ENCODE results near the gene GAL3ST2. TPM values are rescaled to one million over a fixed set of nuclear protein-coding genes. Genes with fewer than 3 reads are reported as not detected.
"Not testable (repeated sequence)": the region's sequence is repeated elsewhere in the genome, so short reads cannot be mapped to it uniquely, and the experiment has no call there.

The GAL3ST2 gene
- 0.52 and 1.2 TPM in 2 replicates for total RNA-seq

DNA sequence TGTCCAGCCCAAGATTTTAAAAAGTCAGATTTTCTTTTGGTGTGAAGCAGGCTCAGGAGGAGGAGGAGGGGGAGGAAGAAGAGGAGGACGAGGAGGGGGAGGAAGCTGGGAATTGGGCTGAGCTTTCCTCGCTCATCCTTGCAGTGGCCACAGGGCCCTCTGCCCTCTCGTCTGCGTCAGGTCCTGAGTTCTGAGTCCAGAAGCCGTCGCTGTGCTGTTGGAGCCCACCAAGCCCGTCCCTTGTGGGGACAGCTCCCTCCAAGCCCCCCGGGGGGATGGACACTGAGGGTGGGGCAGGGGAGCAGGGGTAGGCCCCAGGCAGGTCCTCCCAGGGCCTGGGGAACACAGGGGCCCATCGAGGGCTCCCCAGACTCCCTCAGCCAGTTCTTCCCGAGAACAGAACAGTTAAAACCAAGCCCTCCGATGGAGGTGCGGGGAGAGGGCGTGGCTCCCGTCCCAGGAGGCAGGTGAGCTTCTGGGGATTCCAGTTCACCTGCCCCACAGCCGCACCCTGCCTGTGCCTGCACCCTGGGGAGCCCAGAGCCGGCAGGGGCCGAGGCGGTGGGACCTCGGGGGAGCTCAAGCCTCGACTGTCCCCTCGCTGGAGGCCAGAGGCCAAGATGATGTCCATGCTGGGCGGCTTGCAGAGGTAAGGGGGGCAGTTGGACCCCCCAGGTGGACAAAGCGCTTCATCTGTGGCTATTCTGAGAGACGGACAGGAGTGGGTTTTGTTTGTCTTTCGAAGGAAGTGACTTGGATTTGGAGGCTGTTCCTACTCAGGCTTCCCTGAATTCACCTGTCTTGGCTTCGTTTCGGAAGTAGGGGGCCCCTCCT, at the start of gene GAL3ST2:
Gene GAL3ST2, plus strand, starts transcription at position 487 of the 834 bp plus-strand sequence. Its CDS starts 134 bp downstream, at position 621.
- Mint-ChIP-seq H3K9me3 (no peaks in the 10 kb centered on the region), H3K36me3 (ENCODE audit: low read depth) (no peaks in the 10 kb centered on the region)
- no peak for DNase-seq

DNA sequence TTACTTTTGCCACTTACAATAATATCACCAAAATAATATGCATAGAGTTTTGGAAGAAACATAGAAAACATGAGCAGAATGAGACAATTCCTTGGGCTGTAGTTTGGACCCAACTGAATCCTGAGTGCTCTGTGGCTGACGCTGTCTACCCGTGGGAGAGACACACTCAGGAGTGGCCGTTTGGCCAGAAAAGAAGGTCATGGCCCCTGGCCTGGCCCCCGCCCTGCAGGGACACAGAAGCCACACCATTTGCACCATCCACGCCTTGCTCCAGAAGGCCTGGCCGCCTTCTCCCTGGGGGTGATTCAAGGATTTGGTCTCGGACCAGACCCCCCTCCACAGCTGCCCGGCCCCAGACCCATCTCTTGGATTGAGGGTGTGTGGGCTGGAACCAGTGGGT, 48.6 kb upstream of the GAL3ST2 start:
- Mint-ChIP-seq H3K4me1 (peaks cover 26% of the 10 kb centered on the region), H3K36me3 (ENCODE audit: low read depth) (peaks cover 18% of the 10 kb centered on the region), H3K4me3 (no peak overlapping the region), H3K27ac (no peak overlapping the region), H3K9me3 (no peaks in the 10 kb centered on the region), H3K27me3 (no peaks in the 10 kb centered on the region)
- no peak for DNase-seq
- intact Hi-C loops (cut with micrococcal nuclease) = no loop called here

More for the DNA sequence above, at the start of gene GAL3ST2:
- Mint-ChIP-seq H3K27me3 (no peaks in the 10 kb centered on the region), H3K27ac (no peak within 1 kb of the TSS), H3K4me3 (no peak within 1 kb of the TSS), H3K4me1 (peaks cover 10% of the 10 kb centered on the region)
- intact Hi-C loops (cut with micrococcal nuclease) = no loop called here

- H3K27me3 Mint-ChIP-seq = no peaks in the 10 kb centered on the region
- no peak overlapping the region for H3K4me3 Mint-ChIP-seq
- intact Hi-C loops (cut with micrococcal nuclease) = no loop called here
- peaks cover 12% of the 10 kb centered on the region for H3K36me3 Mint-ChIP-seq (ENCODE audit: low read depth)
- H3K27ac Mint-ChIP-seq = no peak overlapping the region
- no peak for DNase-seq
- H3K4me1 Mint-ChIP-seq = peaks cover 28% of the 10 kb centered on the region
- no peaks in the 10 kb centered on the region for H3K9me3 Mint-ChIP-seq
Measured at GRCh38 chr2:241728627-241729026, 48.0 kb upstream of the GAL3ST2 start.

- no peak overlapping the region for H3K4me3 Mint-ChIP-seq
- no peak overlapping the region for H3K27ac Mint-ChIP-seq
- intact Hi-C loops (cut with micrococcal nuclease) = loop anchor here (5.0 kb wide), 1 partner anchor 132 kb away; no protein-coding TSS in a partner anchor
- peaks cover 5% of the 10 kb centered on the region for H3K36me3 Mint-ChIP-seq (ENCODE audit: low read depth)
- H3K4me1 Mint-ChIP-seq = peaks cover 30% of the 10 kb centered on the region
- no peak for DNase-seq
- H3K9me3 Mint-ChIP-seq = no peaks in the 10 kb centered on the region
- no peaks in the 10 kb centered on the region for H3K27me3 Mint-ChIP-seq
Measured at GRCh38 chr2:241729868-241730267, 46.8 kb upstream of the GAL3ST2 start.

- Mint-ChIP-seq H3K27ac (peak overlapping the region; percentile 69), H3K4me1 (peaks cover 30% of the 10 kb centered on the region), H3K27me3 (no peaks in the 10 kb centered on the region), H3K9me3 (no peaks in the 10 kb centered on the region), H3K4me3 (peak overlapping the region; percentile 1), H3K36me3 (ENCODE audit: low read depth) (peaks cover 4% of the 10 kb centered on the region)
- intact Hi-C loops (cut with micrococcal nuclease) = loop anchor here (5.0 kb wide), 1 partner anchor 132 kb away; no protein-coding TSS in a partner anchor
- DNase-seq = no peak
Measured at GRCh38 chr2:241730671-241731293, 45.8 kb upstream of the GAL3ST2 start.

DNA sequence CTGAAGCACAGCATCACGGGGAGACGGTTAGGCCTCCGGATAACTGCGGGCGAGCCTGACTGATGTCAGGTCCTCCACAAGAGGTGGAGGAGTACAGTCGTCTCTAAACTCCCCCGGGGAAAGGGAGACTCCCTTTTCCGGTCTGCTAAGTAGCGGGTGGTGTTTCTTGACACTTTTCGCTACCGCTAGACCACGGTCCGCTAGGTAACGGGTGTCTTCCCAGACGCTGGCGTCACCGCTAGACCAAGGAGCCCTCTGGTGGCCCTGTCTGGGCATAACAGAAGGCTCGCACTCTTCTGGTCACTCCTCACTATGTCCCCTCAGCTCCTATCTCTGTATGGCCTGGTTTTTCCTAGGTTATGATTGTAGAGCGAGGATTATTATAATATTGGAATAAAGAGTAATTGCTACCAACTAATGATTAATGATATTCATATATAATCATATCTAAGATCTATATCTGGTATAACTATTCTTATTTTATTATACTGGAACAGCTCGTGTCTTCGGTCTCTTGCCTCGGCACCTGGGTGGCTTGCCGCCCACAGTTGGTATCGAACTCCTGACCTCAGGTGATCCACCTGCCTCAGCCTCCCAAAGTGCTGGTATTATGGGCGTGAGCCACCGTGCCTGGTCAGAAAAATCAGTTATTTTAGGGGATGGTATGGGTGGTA, 44.0 kb upstream of the GAL3ST2 start:
- DNase-seq = peak; percentile 91
- intact Hi-C loops (cut with micrococcal nuclease) = loop anchor here (1.0 to 5.0 kb wide), 2 partner anchors 130 to 146 kb away; no protein-coding TSS in a partner anchor
- peak overlapping the region; percentile 26 for H3K4me3 Mint-ChIP-seq
- H3K27me3 Mint-ChIP-seq; H3K9me3 Mint-ChIP-seq; H3K36me3 Mint-ChIP-seq (ENCODE audit: low read depth): not testable (repeated sequence)
- H3K4me1 Mint-ChIP-seq = peaks cover 34% of the 10 kb centered on the region
- peak overlapping the region; percentile 59 for H3K27ac Mint-ChIP-seq

GRCh38 chr2:241733391-241734207, 43.0 kb upstream of the GAL3ST2 start:
- H3K27me3 Mint-ChIP-seq = no peaks in the 10 kb centered on the region
- no peak for DNase-seq
- peak overlapping the region; percentile 56 for H3K27ac Mint-ChIP-seq

DNA sequence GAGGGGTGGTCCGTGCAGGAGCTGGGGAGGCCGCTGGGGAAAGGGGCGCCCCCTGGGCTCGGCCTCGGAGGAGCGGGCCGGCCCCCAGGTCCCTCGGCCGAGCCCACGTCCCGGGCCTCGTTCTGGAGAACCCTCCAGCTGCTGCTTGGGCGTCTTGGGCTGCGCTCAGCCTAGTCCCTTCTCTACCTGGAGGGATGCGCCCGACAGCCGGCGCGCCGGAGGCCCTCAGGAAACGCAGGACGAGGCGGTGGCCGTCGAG, 42.5 kb upstream of the GAL3ST2 start:
- Mint-ChIP-seq H3K36me3 (ENCODE audit: low read depth) (peaks cover 11% of the 10 kb centered on the region), H3K4me1 (peaks cover 38% of the 10 kb centered on the region), H3K9me3 (no peaks in the 10 kb centered on the region), H3K4me3 (peak overlapping the region; percentile 49), H3K27ac (no peak overlapping the region), H3K27me3 (no peaks in the 10 kb centered on the region)
- DNase-seq = no peak
- intact Hi-C loops (cut with micrococcal nuclease) = loop anchor here (1.0 to 5.0 kb wide), 4 partner anchors 32 to 147 kb away; partner anchors contain the start of genes ATG4B, ING5 and THAP4

More at GRCh38 chr2:241733391-241734207, 43.0 kb upstream of the GAL3ST2 start:
- Mint-ChIP-seq H3K4me3 (peak overlapping the region; percentile 55), H3K9me3 (no peaks in the 10 kb centered on the region), H3K36me3 (ENCODE audit: low read depth) (peaks cover 8% of the 10 kb centered on the region), H3K4me1 (peaks cover 36% of the 10 kb centered on the region)
- intact Hi-C loops (cut with micrococcal nuclease) = loop anchor here (1.0 to 5.0 kb wide), 4 partner anchors 31 to 148 kb away; partner anchors contain the start of genes ATG4B, ING5 and THAP4

GRCh38 chr2:241734467-241735208, 42.0 kb upstream of the GAL3ST2 start, which contains the start of gene D2HGDH:
Gene D2HGDH, plus strand, starts transcription at chr2:241734630. Its CDS starts 595 bp downstream, at chr2:241735225.
- peaks cover 42% of the 10 kb centered on the region for H3K4me1 Mint-ChIP-seq
- no peaks in the 10 kb centered on the region for H3K27me3 Mint-ChIP-seq
- H3K27ac Mint-ChIP-seq = peak within 1 kb of the TSS; percentile 65
- peaks cover 11% of the 10 kb centered on the region for H3K36me3 Mint-ChIP-seq (ENCODE audit: low read depth)
- H3K9me3 Mint-ChIP-seq = no peaks in the 10 kb centered on the region
- H3K4me3 Mint-ChIP-seq = peak within 1 kb of the TSS; percentile 83
- intact Hi-C loops (cut with micrococcal nuclease) = loop anchor here (1.0 to 5.0 kb wide), 6 partner anchors 32 to 147 kb away; partner anchors contain the start of genes ATG4B, DTYMK, ING5 and THAP4
- DNase-seq = peak; percentile 98

GRCh38 chr2:241736111-241736510, 40.5 kb upstream of the GAL3ST2 start:
- Mint-ChIP-seq H3K27ac (peak overlapping the region; percentile 73), H3K27me3 (no peaks in the 10 kb centered on the region), H3K4me1 (peaks cover 36% of the 10 kb centered on the region), H3K9me3 (no peaks in the 10 kb centered on the region), H3K36me3 (ENCODE audit: low read depth) (peaks cover 13% of the 10 kb centered on the region), H3K4me3 (peak overlapping the region; percentile 83)
- intact Hi-C loops (cut with micrococcal nuclease) = no loop called here
- DNase-seq = no peak

DNA sequence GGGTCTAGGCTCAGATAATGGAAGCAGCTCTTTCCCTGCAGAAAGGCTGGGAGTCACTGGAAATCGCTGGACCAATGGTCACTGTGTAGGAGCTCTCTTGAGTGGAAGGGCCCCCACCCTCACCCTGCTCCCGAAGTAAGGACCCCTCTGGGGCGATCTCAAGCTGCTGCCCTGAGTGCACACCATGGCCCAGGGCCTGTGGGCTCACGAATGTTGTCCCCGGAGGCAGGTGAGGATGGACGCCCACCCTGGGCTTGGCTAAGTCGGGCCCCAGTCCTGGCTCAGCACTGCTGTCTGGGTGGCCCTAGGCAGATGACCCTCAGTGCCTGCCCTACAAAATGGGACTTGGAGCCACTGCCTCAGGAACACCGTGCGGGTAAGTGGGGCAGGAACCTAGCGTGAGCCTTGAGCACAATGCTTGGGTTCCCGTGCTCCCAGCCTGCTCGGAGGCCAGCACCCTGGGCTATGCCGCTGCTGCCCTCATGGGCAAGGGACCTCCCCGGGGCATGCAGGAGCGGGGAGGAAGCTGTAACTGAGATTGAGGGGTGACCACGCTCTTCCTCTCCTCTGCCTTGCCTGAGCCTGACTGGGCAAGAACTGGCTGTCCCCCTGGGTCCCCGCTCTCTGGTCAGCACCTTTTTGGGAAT, 38.5 kb upstream of the GAL3ST2 start:
- H3K27me3 Mint-ChIP-seq = no peaks in the 10 kb centered on the region
- no peak overlapping the region for H3K4me3 Mint-ChIP-seq

DNA sequence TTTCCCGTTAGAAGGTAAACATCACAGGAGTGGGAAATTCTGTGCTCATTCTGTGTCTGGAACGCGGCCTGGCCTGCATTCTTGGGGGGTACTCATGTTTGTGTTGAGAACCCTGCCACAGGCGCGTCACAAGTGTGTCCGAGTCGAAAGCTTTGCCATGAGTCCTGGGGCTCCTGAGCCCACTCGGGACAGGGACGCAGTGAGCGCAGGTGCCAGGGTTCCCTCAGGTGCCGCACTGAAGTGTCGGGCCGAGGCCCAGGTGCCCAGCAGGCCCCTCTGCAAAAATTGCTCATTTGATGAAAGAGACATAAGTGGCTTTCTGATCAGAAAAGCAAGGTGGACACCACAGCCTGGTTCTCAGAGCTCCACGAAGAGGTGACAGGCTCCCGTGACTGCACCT, 37.4 kb upstream of the GAL3ST2 start:
- H3K27me3 Mint-ChIP-seq = no peaks in the 10 kb centered on the region
- no peak for DNase-seq
- intact Hi-C loops (cut with micrococcal nuclease) = no loop called here
- H3K4me1 Mint-ChIP-seq = peaks cover 26% of the 10 kb centered on the region
- no peaks in the 10 kb centered on the region for H3K9me3 Mint-ChIP-seq
- H3K4me3 Mint-ChIP-seq = peak overlapping the region; percentile 64
- H3K27ac Mint-ChIP-seq = peak overlapping the region; percentile 76
- peaks cover 19% of the 10 kb centered on the region for H3K36me3 Mint-ChIP-seq (ENCODE audit: low read depth)

More for the DNA sequence above, 38.5 kb upstream of the GAL3ST2 start:
- intact Hi-C loops (cut with micrococcal nuclease) = no loop called here
- peak overlapping the region; percentile 13 for H3K27ac Mint-ChIP-seq
- H3K4me1 Mint-ChIP-seq = peaks cover 27% of the 10 kb centered on the region
- H3K36me3 Mint-ChIP-seq (ENCODE audit: low read depth) = peaks cover 15% of the 10 kb centered on the region
- DNase-seq = no peak
- H3K9me3 Mint-ChIP-seq = no peaks in the 10 kb centered on the region
